Lung (tissue), 12 donors: ENCODE data around the gene PRKAR2A. TPM values are rescaled to one million over a fixed set of nuclear protein-coding genes. Genes with fewer than 3 reads are reported as not detected.

ENCODE experiments used
- ATAC-seq: fragments of 200-7000 bp; cut with Tn5 transposase; one replicate; pipeline ENCODE4 v1.9.1; 2020; ENCODE audit warnings: moderate number of reproducible peaks; ENCODE audit not compliant: insufficient read depth, low FRiP score
- DNase-seq, 3 donors: peaks; one replicate each; pipeline ENCODE4 v3.0.0-alpha.2; 2013 to 2017
- H3K27ac ChIP-seq, 2 donors: one replicate each; pipeline ENCODE4 v1.5.1; 2013; ENCODE audit warnings: mild to moderate bottlenecking in 2 of 2, moderate library complexity in 2 of 2, control low read depth in 1 of 2, inconsistent platforms in 1 of 2, low read depth in 1 of 2, low read length in 1 of 2
- H3K27me3 ChIP-seq, 3 donors: one replicate each; pipeline ENCODE4 v1.5.1; 2013; ENCODE audit warnings: low read length in 2 of 3; ENCODE audit not compliant: control insufficient read depth in 3 of 3, insufficient read depth in 3 of 3
- H3K36me3 ChIP-seq, 4 donors: one replicate each; pipeline ENCODE4 v1.5.1; 2013; ENCODE audit warnings: low read length in 4 of 4, mild to moderate bottlenecking in 1 of 4, moderate library complexity in 1 of 4; ENCODE audit not compliant: control insufficient read depth in 4 of 4, insufficient read depth in 4 of 4
- H3K4me1 ChIP-seq, 5 donors: one replicate each; pipeline ENCODE4 v1.5.1; 2013; ENCODE audit warnings: low read length in 5 of 5, mild to moderate bottlenecking in 2 of 5, moderate library complexity in 1 of 5; ENCODE audit not compliant: control insufficient read depth in 5 of 5, insufficient read depth in 5 of 5
- H3K4me3 ChIP-seq: one replicate; pipeline ENCODE4 v1.5.1; 2013; ENCODE audit warnings: mild to moderate bottlenecking, control low read depth, moderate library complexity
- H3K9ac ChIP-seq, 2 donors: one replicate each; pipeline ENCODE4 v1.5.1; 2013; ENCODE audit warnings: low read length in 2 of 2, control low read depth in 1 of 2; ENCODE audit not compliant: insufficient read depth in 1 of 2
- H3K9me3 ChIP-seq, 4 donors: one replicate each; pipeline ENCODE4 v1.5.1; 2013; ENCODE audit warnings: low read length in 3 of 4, mild to moderate bottlenecking in 1 of 4, moderate library complexity in 1 of 4; ENCODE audit not compliant: control insufficient read depth in 4 of 4, insufficient read depth in 3 of 4
- CTCF ChIP-seq: IDR thresholded peaks from 2 replicates; pipeline ENCODE4 v1.5.1; 2012; ENCODE audit warnings: mild to moderate bottlenecking; ENCODE audit errors: control extremely low read depth, extremely low read depth
- WGBS, 2 donors: extraction: QIAGEN DNeasy Blood & Tissue Kit; methylation state at CpG; one replicate each; pipeline ENCODE4 v1.1.7; 2013; 5-methylcytosine and 5-hydroxymethylcytosine counted together
- polyA plus RNA-seq, 2 donors: library from polyadenylated mRNA; stranded (reverse); fragments of 200-250 nt; gene quantifications; one replicate each; pipeline ENCODE4 v1.2.1, GENCODE V29; 2013
- total RNA-seq, 2 donors: library from RNA; depleted of rRNA in 1 of 2; stranded (reverse); fragments of >200 nt in 1 of 2; gene quantifications; one replicate each; pipeline ENCODE4 v1.2.1, GENCODE V29; 2014 to 2021
- donor health status: control.
- donor health status: control.
- donor health status: Bipolar disorder and iron deficiency.
- donor health status: healthy.
- donor health status: DM: yes; HTN: yes; CAD: no.

Gene PRKAR2A
- total and polyA plus RNA-seq, 4 donors, result 10.3 to 72.8 (median 20.4) TPM

DNA sequence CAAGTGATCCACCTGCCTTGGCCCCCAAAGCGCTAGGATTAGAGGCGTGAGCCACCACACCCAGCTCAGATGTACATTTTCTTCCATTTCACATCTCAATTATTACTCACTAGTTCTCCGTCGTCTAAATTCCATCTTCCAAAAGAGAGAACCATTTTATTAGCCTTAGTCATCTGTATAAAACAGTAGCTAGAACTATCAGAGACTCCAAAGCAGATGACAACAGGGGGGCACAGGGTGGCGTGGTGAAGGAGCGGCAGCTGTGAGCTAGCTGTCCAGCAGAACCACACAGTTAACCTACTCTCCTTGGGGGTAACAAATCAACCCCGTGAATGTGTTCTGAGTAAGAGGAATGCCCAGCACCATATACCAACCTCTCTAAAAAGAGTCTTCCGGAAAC lies 43.9 kb upstream of the PRKAR2A start:
- peaks cover 0 to 12% (median 0%) of the 10 kb centered on the region in 4 donors for H3K36me3 ChIP-seq
- H3K27me3 ChIP-seq, result no peaks in the 10 kb centered on the region
- H3K9ac ChIP-seq, result no peak overlapping the region
- WGBS, 2 donors, result 96 to 97% methylated on average over 8 of the region's 8 CpGs
- no peaks in the 10 kb centered on the region for H3K4me1 ChIP-seq
- ATAC-seq (no peak), DNase-seq (no peak)
- H3K4me3 ChIP-seq, result no peak overlapping the region
- H3K27ac ChIP-seq, result no peak overlapping the region
- no peak for TF ChIP-seq CTCF
- H3K9me3 ChIP-seq, result no peaks in the 10 kb centered on the region

GRCh38 chr3:48885753-48886152 lies 38.1 kb upstream of the PRKAR2A start:
- DNase-seq (no peak), ATAC-seq (no peak)
- H3K4me3 ChIP-seq, result no peak overlapping the region
- no peak for TF ChIP-seq CTCF
- H3K4me1 ChIP-seq, result peaks cover 0 to 3% (median 0%) of the 10 kb centered on the region in 5 donors
- H3K36me3 ChIP-seq, result peaks cover 0 to 13% (median 6%) of the 10 kb centered on the region in 4 donors
- H3K9ac ChIP-seq, result no peak overlapping the region
- no peak overlapping the region for H3K27ac ChIP-seq
- no peaks in the 10 kb centered on the region for H3K9me3 ChIP-seq
- no peaks in the 10 kb centered on the region for H3K27me3 ChIP-seq

DNA sequence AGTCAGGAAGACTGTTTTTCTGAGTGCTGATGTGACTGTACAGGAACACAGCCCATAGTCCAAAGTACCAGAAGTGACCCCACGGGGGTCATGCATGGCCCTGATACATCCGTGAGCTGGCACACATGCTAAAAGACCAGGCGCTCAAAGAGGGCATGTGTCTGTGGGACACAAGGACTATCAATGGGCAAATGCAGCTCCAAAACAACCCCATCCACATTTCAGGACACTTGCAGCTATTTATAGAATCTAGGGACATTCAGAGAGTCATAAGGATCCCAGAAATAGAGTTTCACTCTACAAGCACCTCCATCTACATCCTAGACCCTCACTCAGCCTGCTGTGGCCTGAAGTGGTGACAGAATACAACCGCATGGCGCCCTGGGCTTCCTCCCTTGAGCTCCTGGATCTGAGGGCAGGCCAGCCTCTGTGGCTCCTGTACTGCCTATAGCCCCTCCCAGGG lies 34.0 kb upstream of the PRKAR2A start:
- ATAC-seq (no peak), DNase-seq (no peak)
- H3K4me1 ChIP-seq, result peaks cover 0 to 3% (median 0%) of the 10 kb centered on the region in 5 donors
- H3K4me3 ChIP-seq, result no peak overlapping the region
- 94 to 96% methylated on average over 5 of the region's 5 CpGs for WGBS, 2 donors
- H3K9me3 ChIP-seq, result no peaks in the 10 kb centered on the region
- H3K27ac ChIP-seq, result no peak overlapping the region
- H3K27me3 ChIP-seq, result no peaks in the 10 kb centered on the region
- peaks cover 0 to 13% (median 3%) of the 10 kb centered on the region in 4 donors for H3K36me3 ChIP-seq
- H3K9ac ChIP-seq, result no peak overlapping the region
- no peak for TF ChIP-seq CTCF

GRCh38 chr3:48881006-48881405 lies 33.3 kb upstream of the PRKAR2A start:
- Histone ChIP-seq H3K36me3 (peaks cover 0 to 13% (median 3%) of the 10 kb centered on the region in 4 donors), H3K4me3 (no peak overlapping the region), H3K27me3 (no peaks in the 10 kb centered on the region), H3K4me1 (peaks cover 0 to 3% (median 0%) of the 10 kb centered on the region in 5 donors), H3K9ac (no peak overlapping the region), H3K27ac (no peak overlapping the region), H3K9me3 (no peaks in the 10 kb centered on the region)
- TF ChIP-seq CTCF, result no peak
- 88 to 98% methylated on average over 3 of the region's 3 CpGs for WGBS, 2 donors
- no peak for ATAC-seq
- DNase-seq, result no peak
